Activated naive CD8-positive, alpha-beta T cell treated with anti-CD3 and anti-CD28 coated beads for 36 hours (primary cell): Measurements from ENCODE around the gene EN2. TPM values are rescaled to one million over a fixed set of nuclear protein-coding genes. Genes with fewer than 3 reads are reported as not detected.

Experiments
- DNase-seq: peaks from one replicate; pipeline ENCODE4 v3.0.0; 2021
- H3K27ac Mint-ChIP-seq: one replicate; pipeline ENCODE4 v1.8.0; 2022; ENCODE audit warnings: mild to moderate bottlenecking, moderate library complexity, mixed read lengths
- H3K27me3 Mint-ChIP-seq: one replicate; pipeline ENCODE4 v1.8.0; 2022; ENCODE audit warnings: mild to moderate bottlenecking, mixed read lengths
- H3K36me3 Mint-ChIP-seq: one replicate; pipeline ENCODE4 v1.8.0; 2021; ENCODE audit warnings: mild to moderate bottlenecking, mixed read lengths
- H3K4me1 Mint-ChIP-seq: one replicate; pipeline ENCODE4 v1.8.0; 2021; ENCODE audit warnings: mixed read lengths
- H3K4me3 Mint-ChIP-seq: one replicate; pipeline ENCODE4 v1.8.0; 2022; ENCODE audit warnings: mild to moderate bottlenecking, moderate library complexity, mixed read lengths
- H3K9me3 Mint-ChIP-seq: one replicate; pipeline ENCODE4 v1.8.0; 2022; ENCODE audit warnings: mixed read lengths
- total RNA-seq, 2 experiments: library from RNA; stranded (reverse); gene quantifications; one replicate each; pipeline ENCODE4 v1.2.3, GENCODE V29; 2021

EN2 gene
- total RNA-seq = not detected

DNA sequence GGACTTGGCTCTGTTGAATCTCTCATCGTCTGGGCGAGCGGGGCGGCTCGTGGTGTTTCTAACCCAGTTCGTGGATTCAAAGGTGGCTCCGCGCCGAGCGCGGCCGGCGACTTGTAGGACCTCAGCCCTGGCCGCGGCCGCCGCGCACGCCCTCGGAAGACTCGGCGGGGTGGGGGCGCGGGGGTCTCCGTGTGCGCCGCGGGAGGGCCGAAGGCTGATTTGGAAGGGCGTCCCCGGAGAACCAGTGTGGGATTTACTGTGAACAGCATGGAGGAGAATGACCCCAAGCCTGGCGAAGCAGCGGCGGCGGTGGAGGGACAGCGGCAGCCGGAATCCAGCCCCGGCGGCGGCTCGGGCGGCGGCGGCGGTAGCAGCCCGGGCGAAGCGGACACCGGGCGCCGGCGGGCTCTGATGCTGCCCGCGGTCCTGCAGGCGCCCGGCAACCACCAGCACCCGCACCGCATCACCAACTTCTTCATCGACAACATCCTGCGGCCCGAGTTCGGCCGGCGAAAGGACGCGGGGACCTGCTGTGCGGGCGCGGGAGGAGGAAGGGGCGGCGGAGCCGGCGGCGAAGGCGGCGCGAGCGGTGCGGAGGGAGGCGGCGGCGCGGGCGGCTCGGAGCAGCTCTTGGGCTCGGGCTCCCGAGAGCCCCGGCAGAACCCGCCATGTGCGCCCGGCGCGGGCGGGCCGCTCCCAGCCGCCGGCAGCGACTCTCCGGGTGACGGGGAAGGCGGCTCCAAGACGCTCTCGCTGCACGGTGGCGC lies at the start of gene EN2:
TSS of gene EN2 (plus strand) at position 19 of the 767 bp plus-strand sequence. CDS start at position 268, 249 bp downstream.
- Mint-ChIP-seq H3K36me3 (peaks cover 2% of the 10 kb centered on the region), H3K9me3 (no peaks in the 10 kb centered on the region), H3K27ac (no peak within 1 kb of the TSS), H3K27me3 (peaks cover 86% of the 10 kb centered on the region), H3K4me3 (peak within 1 kb of the TSS; percentile 61), H3K4me1 (peaks cover 17% of the 10 kb centered on the region)
- no peak for DNase-seq

DNA sequence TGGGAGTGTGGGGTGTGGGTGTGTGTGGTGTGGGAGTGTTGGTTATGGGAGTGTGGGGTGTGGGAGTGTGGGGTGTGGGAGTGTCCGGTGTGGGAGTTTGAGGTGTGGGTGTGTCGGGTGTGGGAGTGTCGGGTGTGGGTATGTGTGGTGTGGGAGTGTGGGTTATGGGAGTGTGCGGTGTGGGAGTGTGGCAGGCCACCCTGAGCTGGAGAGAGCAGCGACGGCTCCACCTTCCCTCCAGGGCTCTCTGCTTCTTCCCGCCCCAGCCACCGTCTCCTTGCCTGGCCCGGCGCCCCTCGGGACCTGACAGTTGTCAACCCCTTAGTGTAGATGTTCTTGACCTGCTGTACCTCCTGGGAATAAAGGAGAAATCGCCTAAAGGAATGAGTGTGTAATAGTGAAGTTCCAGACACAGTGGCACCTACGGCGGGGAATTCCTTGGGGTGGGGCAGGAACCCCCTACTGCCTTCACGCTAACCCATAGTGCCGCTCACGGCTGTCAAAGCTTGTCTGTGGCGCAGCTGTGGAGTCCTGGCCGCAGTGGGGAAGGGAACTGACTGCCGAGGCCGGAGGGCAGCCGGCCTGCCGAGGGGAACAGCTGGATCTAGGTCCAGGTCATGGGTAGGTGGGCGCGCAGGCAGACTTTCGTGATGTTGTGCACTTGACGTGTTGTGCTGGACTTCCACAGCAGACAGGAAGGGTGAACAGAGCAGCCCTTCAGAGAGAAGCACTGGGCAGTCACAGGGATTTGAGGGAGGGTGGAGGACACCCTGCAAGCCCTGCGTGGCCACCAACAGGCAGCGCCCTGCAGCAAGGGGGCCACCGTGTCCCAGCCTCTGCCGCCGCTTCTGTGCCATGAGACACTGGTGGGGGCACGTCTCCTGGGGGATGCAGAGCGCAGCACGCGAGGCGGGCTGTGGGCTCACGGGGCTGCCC lies 49.0 kb upstream of the EN2 start:
- no peak for DNase-seq
- peaks cover 10% of the 10 kb centered on the region for H3K4me1 Mint-ChIP-seq
- H3K9me3 Mint-ChIP-seq = no peaks in the 10 kb centered on the region
- no peak overlapping the region for H3K27ac Mint-ChIP-seq
- H3K36me3 Mint-ChIP-seq = no peaks in the 10 kb centered on the region
- no peak overlapping the region for H3K4me3 Mint-ChIP-seq
- H3K27me3 Mint-ChIP-seq = peaks cover 53% of the 10 kb centered on the region

DNA sequence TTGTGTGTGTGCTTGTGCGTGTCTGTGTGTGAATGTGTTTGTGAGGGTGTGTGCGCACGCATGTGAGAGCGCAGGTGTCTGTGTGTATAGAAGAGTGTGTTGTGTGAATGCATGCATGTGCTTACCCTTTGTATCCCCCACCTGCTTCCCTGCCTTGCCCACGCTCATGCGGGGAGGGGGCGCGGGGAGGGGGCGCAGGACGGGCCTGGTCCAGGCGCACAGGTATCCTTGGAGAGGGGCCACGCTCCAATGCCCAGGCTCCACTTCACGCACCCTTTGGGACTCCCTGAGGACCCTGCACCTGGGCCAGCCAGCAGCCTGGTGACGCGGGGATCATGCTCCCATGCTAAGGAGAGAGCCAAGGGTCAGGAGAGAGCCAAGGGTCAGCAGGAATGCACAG lies 47.9 kb upstream of the EN2 start:
- Mint-ChIP-seq H3K27ac (no peak overlapping the region), H3K4me3 (no peak overlapping the region), H3K36me3 (no peaks in the 10 kb centered on the region), H3K4me1 (peaks cover 10% of the 10 kb centered on the region), H3K9me3 (no peaks in the 10 kb centered on the region), H3K27me3 (peaks cover 44% of the 10 kb centered on the region)
- no peak for DNase-seq

DNA sequence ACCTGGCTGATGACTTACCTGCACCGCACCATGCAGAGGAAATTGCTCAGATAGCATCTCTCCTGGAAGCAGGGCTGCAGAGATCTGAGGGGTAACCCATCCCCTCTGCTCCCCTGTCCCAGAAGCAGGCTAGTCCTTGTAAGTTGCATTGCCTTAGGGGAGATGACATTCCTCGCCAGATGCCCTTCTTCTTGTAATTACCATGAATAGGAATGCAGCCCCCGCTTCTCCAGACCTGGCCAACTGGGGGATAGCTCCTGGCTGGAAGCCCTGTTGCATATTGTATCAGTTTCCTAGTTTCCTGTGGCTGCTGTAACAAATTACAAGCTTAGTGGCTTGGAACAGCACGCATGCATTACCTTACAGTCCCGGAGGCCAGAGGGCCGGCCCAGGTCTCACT lies 47.5 kb upstream of the EN2 start:
- no peaks in the 10 kb centered on the region for H3K36me3 Mint-ChIP-seq
- no peak overlapping the region for H3K27ac Mint-ChIP-seq
- H3K4me3 Mint-ChIP-seq = no peak overlapping the region
- H3K27me3 Mint-ChIP-seq = peaks cover 40% of the 10 kb centered on the region
- H3K4me1 Mint-ChIP-seq = peaks cover 10% of the 10 kb centered on the region
- DNase-seq = no peak
- H3K9me3 Mint-ChIP-seq = no peaks in the 10 kb centered on the region

DNA sequence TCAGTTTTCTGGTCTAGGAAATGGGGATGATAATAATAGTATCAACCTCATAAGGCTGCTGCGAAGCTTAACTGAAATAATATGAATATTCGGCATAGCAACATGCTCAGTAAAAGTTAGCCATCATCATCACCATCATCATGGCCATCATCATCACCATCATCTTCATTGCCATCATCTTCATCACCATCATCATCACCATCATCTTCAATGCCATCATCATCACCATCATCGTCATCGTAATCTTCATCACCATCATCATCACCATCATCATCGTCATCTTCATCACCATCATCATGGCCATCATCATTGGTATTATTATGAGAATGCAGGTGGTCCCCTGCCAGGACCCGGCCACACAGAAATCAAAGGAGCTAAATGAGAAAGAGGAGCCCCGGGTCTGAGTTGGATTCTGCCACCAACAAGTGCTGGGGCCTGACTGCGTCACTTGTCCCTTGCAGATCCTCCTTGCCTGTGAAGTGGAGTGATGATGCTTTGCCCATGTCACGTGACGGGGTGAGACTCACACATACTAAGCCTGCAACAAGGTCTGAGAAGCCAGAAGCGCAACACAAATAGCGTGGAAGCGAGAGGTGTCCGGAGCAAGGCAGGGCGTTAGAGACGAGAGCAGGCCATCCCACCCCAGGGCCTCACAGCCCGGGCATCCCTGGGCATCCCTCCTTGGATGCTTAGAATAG lies 46.1 kb upstream of the EN2 start:
- H3K9me3 Mint-ChIP-seq = no peaks in the 10 kb centered on the region
- no peak overlapping the region for H3K4me3 Mint-ChIP-seq
- no peaks in the 10 kb centered on the region for H3K4me1 Mint-ChIP-seq
- H3K27ac Mint-ChIP-seq = no peak overlapping the region
- no peak for DNase-seq
- H3K36me3 Mint-ChIP-seq = no peaks in the 10 kb centered on the region
- peaks cover 26% of the 10 kb centered on the region for H3K27me3 Mint-ChIP-seq

DNA sequence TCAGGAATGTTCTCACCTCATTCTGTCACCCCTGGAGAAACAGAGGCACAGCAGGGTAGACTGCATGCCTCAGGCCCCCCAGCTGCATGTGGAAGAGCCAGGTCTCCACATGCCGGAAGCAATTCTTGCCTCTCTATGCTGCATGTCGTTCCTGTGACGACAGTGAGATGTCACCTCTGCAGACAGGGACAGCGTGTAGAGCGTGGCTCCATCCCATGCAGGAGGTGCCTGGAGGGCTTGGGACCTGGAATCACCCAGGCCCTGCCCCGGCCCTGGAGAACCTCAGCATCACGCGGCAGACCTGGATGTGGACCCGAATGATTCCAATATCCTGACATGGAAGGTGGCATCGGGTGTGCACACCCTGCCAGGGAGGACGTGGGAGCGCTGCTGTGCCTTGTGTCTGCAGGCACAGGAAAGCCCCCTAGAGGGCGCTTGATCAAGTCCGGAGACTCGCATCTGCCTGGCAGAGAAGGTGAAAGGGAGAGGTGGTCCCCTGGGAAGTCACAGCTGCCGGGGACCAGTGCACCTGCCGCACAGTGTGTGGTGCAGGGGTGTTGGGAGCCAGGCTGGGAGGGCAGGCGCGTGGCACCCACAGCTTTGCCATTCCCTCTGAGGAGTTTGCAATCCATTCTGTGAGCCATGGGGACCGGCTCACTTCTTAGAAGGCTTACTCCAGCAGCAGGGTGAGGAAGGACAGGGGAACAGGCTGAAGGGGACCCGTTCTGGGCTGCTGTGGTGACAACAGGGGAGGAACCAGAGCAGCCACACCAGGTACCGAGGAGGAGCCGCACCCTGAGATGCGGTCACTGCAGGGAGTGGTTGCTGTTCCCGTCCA lies 45.3 kb upstream of the EN2 start:
- peak overlapping the region; percentile 11 for H3K27ac Mint-ChIP-seq
- DNase-seq = peak; percentile 58

DNA sequence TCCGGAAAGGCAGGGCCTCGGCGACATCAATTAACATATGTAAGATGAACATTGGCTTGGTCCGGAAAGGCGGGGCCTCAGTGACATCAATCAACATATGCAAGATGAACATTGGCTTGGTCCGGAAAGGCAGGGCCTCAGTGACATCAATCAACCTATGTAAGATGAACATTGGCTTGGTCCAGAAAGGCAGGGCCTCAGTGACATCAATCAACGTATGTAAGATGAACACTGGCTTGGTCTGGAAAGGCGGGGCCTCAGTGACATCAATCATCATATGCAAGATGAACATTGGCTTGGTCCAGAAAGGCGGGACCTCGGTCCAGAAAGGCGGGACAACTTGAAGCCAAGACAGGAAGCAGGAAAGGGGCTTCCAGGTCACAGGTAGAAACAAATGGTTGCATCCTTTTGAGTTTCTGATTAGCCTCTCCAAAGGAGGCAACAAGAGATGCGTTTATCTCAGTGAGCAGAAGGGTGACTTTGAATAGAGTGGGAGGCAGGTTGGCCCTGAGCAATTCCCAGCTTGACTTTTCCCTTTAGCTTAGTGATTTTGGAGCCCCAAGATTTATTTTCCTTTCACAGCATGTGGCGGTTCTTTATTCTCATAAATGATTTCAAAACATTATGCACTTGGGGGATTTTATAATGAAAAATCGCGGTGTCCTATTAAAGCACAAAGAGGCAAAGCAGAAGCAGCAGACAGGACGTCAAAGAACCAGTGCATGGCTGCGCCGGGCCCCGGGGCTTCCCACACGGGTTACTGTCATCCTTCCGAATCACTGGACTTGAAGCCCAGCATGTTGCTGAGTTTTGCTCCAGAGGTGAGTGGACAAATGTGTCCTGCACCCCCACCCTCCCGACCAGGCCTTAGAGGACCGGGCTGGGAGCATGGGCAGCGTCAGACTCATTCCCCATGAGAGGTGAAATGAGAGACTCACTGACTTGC lies 43.1 kb upstream of the EN2 start:
- Mint-ChIP-seq H3K36me3 (no peaks in the 10 kb centered on the region), H3K4me1 (no peaks in the 10 kb centered on the region), H3K9me3 (no peaks in the 10 kb centered on the region), H3K27me3 (peaks cover 20% of the 10 kb centered on the region), H3K27ac (no peak overlapping the region), H3K4me3 (no peak overlapping the region)
- DNase-seq = no peak

More for the DNA sequence above, 45.3 kb upstream of the EN2 start:
- H3K9me3 Mint-ChIP-seq = no peaks in the 10 kb centered on the region
- no peaks in the 10 kb centered on the region for H3K4me1 Mint-ChIP-seq
- H3K4me3 Mint-ChIP-seq = no peak overlapping the region
- H3K27me3 Mint-ChIP-seq = peaks cover 26% of the 10 kb centered on the region
- no peaks in the 10 kb centered on the region for H3K36me3 Mint-ChIP-seq

DNA sequence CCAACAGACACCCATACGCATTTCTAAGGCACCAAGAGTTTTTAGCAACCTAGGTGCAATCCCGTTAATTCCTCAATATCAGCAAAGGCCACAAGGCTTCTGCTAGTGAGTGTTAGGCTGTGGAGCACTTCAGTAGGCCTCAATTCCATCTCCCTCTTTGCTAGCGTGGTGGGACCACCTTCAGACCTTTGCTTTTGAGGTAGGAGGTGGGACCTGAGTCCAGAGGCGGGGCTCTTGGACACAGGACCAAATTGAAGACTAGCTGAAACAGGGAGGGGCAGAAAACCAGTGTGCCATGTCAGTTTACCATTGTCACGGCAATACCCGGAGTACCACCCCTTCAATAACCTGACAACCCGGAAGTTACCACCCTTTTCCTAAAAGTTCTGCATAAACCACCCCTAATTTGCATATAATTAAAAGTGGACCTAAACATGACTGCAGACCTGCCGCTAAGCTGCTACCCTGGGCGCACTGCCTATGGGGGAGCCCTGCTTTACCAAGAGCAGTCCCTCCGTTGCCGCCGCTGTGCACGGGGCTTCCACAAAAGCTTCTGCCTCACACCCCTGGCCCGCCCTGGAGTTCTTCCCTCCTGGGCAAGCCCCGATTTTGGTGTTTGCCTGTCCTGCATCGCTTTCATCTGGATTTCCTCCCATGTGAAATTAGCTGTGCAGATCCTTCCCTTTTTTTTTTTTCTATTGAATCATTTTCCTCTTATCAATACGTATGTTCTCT lies 41.1 kb upstream of the EN2 start:
- H3K27me3 Mint-ChIP-seq = peaks cover 5% of the 10 kb centered on the region
- no peaks in the 10 kb centered on the region for H3K4me1 Mint-ChIP-seq
- no peak overlapping the region for H3K27ac Mint-ChIP-seq
- no peak for DNase-seq
- H3K36me3 Mint-ChIP-seq = no peaks in the 10 kb centered on the region
- H3K9me3 Mint-ChIP-seq = no peaks in the 10 kb centered on the region
- H3K4me3 Mint-ChIP-seq = no peak overlapping the region

DNA sequence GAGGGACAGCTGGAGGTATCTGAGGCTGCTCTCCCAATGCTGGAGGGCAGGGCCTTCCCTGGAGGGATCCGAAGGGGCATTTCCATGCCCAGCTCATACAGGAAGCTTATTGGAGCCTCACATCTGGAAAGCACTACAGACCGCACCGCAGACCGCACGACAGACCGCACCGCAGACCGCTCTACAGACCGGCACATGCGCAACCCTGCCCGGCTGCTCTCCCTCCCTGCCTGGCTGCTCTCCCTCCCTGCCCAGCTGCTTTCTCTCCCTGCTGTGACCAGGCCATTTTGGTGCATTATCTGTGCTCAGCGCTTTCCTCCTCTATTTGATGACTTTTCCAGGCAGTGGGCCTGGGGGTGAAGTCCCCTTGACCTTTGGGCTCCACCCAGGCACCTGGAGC lies 39.6 kb upstream of the EN2 start:
- Mint-ChIP-seq H3K4me3 (no peak overlapping the region), H3K27ac (no peak overlapping the region), H3K27me3 (peaks cover 4% of the 10 kb centered on the region), H3K36me3 (no peaks in the 10 kb centered on the region), H3K9me3 (no peaks in the 10 kb centered on the region), H3K4me1 (no peaks in the 10 kb centered on the region)
- DNase-seq = no peak

DNA sequence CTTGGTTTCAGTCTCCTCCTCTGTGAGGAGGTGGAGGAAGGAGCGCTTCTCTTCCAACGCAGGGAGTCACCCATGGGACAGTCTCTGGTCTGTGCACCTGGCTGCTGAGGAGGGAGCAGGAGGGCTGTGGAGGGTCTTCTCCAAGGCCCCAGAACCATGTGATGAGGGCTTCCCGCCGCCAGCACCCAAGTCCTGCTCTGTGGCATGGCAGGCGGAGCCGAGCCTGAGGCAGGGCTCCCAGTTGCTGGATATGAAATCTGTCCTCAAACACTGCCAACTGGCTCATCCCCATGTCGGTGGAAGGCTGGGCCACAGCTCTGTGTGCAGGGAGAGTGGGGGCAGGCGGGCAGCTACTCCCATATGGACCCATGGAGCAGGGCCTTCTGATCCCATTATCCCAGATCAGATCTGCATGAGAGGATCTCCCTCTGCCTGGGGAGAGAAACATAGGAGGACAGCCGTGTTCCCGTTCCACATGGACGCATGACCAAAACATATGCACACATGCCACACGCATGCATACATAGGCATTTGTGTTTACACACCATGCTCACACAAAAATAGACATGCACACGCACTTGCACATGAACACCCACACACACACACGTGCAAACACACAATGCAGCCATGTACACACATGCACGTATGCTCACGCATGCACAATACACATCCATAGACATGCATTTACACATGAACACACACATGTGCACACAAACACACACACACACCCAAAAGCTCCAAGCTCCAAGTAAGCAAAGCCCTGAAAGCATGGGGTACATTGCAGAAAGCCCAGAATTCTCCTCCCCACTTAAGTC lies 38.8 kb upstream of the EN2 start:
- DNase-seq = no peak
- H3K36me3 Mint-ChIP-seq = no peaks in the 10 kb centered on the region
- H3K27ac Mint-ChIP-seq = no peak overlapping the region
- H3K4me1 Mint-ChIP-seq = no peaks in the 10 kb centered on the region
- no peaks in the 10 kb centered on the region for H3K9me3 Mint-ChIP-seq
- peaks cover 4% of the 10 kb centered on the region for H3K27me3 Mint-ChIP-seq
- no peak overlapping the region for H3K4me3 Mint-ChIP-seq

DNA sequence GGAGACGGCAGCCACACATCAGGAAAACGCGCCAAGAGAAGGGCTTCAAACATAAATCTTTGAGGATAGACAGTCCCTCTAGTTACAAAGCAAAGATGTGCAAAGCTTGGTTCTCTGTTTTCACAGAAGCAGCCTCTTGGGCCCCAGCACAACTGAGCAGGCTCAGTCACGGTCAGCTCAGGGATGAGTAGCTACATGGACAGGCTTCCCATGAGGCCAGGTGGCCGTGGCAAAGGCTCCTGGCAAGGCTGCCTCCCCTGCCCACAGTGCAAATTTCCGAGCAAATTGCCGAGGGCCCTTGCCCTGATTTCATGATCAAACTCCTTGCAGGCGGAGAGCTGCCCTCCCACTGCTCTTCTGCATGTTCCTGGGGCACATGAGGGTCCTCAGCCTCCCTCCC lies 37.8 kb upstream of the EN2 start:
- H3K4me1 Mint-ChIP-seq = no peaks in the 10 kb centered on the region
- no peak overlapping the region for H3K4me3 Mint-ChIP-seq
- DNase-seq = no peak
- no peaks in the 10 kb centered on the region for H3K36me3 Mint-ChIP-seq
- H3K9me3 Mint-ChIP-seq = no peaks in the 10 kb centered on the region
- H3K27ac Mint-ChIP-seq = no peak overlapping the region
- peaks cover 5% of the 10 kb centered on the region for H3K27me3 Mint-ChIP-seq

DNA sequence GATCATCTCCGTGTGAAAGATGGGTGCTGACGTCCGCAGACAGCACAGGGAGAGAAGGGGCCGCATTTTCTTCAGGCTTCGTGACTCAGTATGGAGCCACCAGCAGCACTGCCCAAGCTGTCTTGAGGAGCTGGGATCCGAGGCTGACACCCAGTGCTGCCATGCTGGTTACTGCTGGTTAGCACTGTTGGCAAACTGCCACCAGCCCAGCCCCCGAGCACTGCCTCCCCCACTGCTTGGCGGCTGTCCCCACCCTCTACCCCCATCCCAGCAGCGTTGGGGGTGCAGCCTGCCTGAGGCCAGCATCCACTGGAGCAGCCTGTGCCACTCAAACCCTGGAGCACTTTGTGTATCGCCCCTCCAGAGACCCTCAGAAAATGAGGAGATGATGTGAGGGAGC lies 35.8 kb upstream of the EN2 start:
- no peak for DNase-seq
- H3K27me3 Mint-ChIP-seq = peaks cover 13% of the 10 kb centered on the region
- H3K27ac Mint-ChIP-seq = no peak overlapping the region
- no peaks in the 10 kb centered on the region for H3K36me3 Mint-ChIP-seq
- H3K4me3 Mint-ChIP-seq = no peak overlapping the region
- H3K9me3 Mint-ChIP-seq = no peaks in the 10 kb centered on the region
- no peaks in the 10 kb centered on the region for H3K4me1 Mint-ChIP-seq
